Astrocyte (in vitro differentiated cells and primary cell): ENCODE results near the gene ATXN1. TPM values are rescaled to one million over a fixed set of nuclear protein-coding genes. Genes with fewer than 3 reads are reported as not detected.
A peak's percentile ranks its signal among the peaks of the same experiment; 100 is the strongest.

Source experiments
- DNase-seq: peaks from one replicate; pipeline ENCODE4 v3.0.0-alpha.2; 2010; ENCODE audit warnings: low read depth
- FAIRE-seq: peaks from 2 replicates; lab custom pipeline; 2011; peaks lifted over from hg19 to GRCh38; lab: Jason Lieb, UNC
- H2AFZ ChIP-seq: 2 replicates; pipeline ENCODE4 v1.6.0; 2012; ENCODE audit warnings: low read depth, low read length, inconsistent platforms
- H3K27ac ChIP-seq: 2 replicates; pipeline ENCODE4 v1.5.1; 2011; ENCODE audit warnings: low read depth, low read length, inconsistent platforms
- H3K27me3 ChIP-seq: 2 replicates; pipeline ENCODE4 v1.6.0; 2011; ENCODE audit warnings: low read length, inconsistent platforms; ENCODE audit not compliant: insufficient read depth
- H3K36me3 ChIP-seq: 2 replicates; pipeline ENCODE4 v1.5.1; 2011; ENCODE audit warnings: low read length, inconsistent platforms; ENCODE audit not compliant: insufficient read depth
- H3K4me1 ChIP-seq: 2 replicates; pipeline ENCODE4 v1.5.1; 2011; ENCODE audit warnings: low read length, inconsistent platforms; ENCODE audit not compliant: insufficient read depth
- H3K4me2 ChIP-seq: 2 replicates; pipeline ENCODE4 v1.6.0; 2012; ENCODE audit warnings: low read length, inconsistent platforms
- H3K4me3 ChIP-seq: 2 replicates; pipeline ENCODE4 v1.5.1; 2011; ENCODE audit warnings: low read depth, mild to moderate bottlenecking, low read length, inconsistent platforms; ENCODE audit not compliant: insufficient read depth
- H3K79me2 ChIP-seq: 2 replicates; pipeline ENCODE4 v1.6.0; 2012; ENCODE audit warnings: mild to moderate bottlenecking, low read length, inconsistent platforms; ENCODE audit not compliant: insufficient read depth
- H3K9ac ChIP-seq: 2 replicates; pipeline ENCODE4 v1.6.0; 2012; ENCODE audit warnings: mild to moderate bottlenecking, low read length, inconsistent platforms
- H3K9me3 ChIP-seq: 2 replicates; pipeline ENCODE4 v1.5.1; 2012; ENCODE audit warnings: low read depth, mild to moderate bottlenecking, low read length, inconsistent platforms; ENCODE audit not compliant: insufficient read depth
- H4K20me1 ChIP-seq: 2 replicates; pipeline ENCODE4 v1.6.0; 2012; ENCODE audit warnings: low read length, inconsistent platforms; ENCODE audit not compliant: insufficient read depth
- H3K27ac Mint-ChIP-seq: one replicate; pipeline ENCODE4 v1.8.0; 2021; ENCODE audit warnings: mild to moderate bottlenecking, mixed read lengths; ENCODE audit not compliant: unreplicated experiment
- H3K27me3 Mint-ChIP-seq: one replicate; pipeline ENCODE4 v1.8.0; 2021; ENCODE audit warnings: low read depth, mixed read lengths; ENCODE audit not compliant: unreplicated experiment
- H3K36me3 Mint-ChIP-seq: one replicate; pipeline ENCODE4 v1.8.0; 2021; ENCODE audit warnings: low read depth, mixed read lengths; ENCODE audit not compliant: unreplicated experiment
- H3K4me1 Mint-ChIP-seq: one replicate; pipeline ENCODE4 v1.8.0; 2021; ENCODE audit warnings: low read depth, mixed read lengths; ENCODE audit not compliant: unreplicated experiment
- H3K4me3 Mint-ChIP-seq: one replicate; pipeline ENCODE4 v1.8.0; 2021; ENCODE audit warnings: mild to moderate bottlenecking, moderate library complexity, mixed read lengths; ENCODE audit not compliant: unreplicated experiment
- H3K9me3 Mint-ChIP-seq: one replicate; pipeline ENCODE4 v1.8.0; 2021; ENCODE audit warnings: mild to moderate bottlenecking, mixed read lengths; ENCODE audit not compliant: unreplicated experiment
- EZH2 ChIP-seq: IDR thresholded peaks from 2 replicates; pipeline ENCODE4 v1.6.1; 2012; ENCODE audit warnings: mild to moderate bottlenecking, low read length, inconsistent platforms; ENCODE audit not compliant: insufficient read depth
- total RNA-seq: library from RNA; stranded (reverse); gene quantifications from 2 replicates; pipeline ENCODE4 v1.2.1, GENCODE V29; 2021
- TF ChIP-seq, protein P1 (sequence below): IDR thresholded peaks from 2 replicates; pipeline ENCODE4 v1.5.1; 2011; ENCODE audit warnings: low read depth, mild to moderate bottlenecking, inconsistent platforms, low read length, moderate library complexity; ENCODE audit not compliant: insufficient read depth

ATXN1 gene
- total RNA-seq, 1 donor from 2014 or later, result 70.9 TPM

DNA sequence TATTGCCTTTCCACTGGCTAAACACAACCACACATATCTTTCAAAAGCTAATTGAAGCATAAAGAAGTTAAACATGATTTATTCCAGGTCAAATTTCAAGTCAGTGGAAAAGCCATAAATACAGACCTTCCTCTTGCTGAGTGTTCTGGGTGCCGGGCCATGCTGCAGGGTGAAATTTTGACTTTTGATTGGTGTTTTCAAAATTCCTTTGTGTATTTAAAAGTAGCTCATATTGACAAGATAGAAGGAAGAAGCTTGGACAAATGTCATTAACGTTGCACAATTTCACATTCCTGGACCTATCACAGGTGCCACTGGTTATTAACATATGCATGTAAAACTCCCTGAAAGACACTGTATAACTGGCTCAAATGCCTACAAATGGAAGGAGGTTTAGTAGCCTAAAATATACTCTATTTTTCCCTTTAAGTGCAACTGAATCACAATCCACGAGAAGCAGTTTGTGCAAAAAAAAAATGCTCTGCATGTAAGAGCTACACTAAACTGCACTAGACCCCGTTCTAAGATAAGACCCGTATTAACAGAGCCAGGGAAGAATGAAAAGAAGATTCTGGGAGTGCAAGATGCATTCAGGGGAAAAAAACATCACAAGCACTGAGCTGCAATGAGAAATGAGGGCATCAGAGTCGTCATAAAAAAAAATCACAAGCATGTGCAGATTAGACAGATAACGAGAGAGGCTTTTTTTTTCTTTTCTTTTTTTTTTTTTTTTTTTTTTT, 30.4 kb downstream of the ATXN1 start:
- Mint-ChIP-seq H3K4me3 (no peak overlapping the region), H3K27me3 (no peaks in the 10 kb centered on the region), H3K36me3 (peaks cover 6% of the 10 kb centered on the region), H3K4me1 (peaks cover 57% of the 10 kb centered on the region), H3K9me3 (no peaks in the 10 kb centered on the region), H3K27ac (no peak overlapping the region)
- H3K4me2 ChIP-seq, result no peak overlapping the region
- H3K27me3 ChIP-seq, result no peaks in the 10 kb centered on the region
- H4K20me1 ChIP-seq, result peaks cover 5% of the 10 kb centered on the region
- H3K4me1 ChIP-seq, result peaks cover 42% of the 10 kb centered on the region
- peaks cover 4% of the 10 kb centered on the region for H3K36me3 ChIP-seq
- no peaks in the 10 kb centered on the region for H3K9me3 ChIP-seq
- FAIRE-seq (no peak), DNase-seq (no peak)
- no peak overlapping the region for H3K9ac ChIP-seq
- H3K27ac ChIP-seq, result no peak overlapping the region
- H2AFZ ChIP-seq, result no peak overlapping the region
- TF ChIP-seq, protein P1, sequence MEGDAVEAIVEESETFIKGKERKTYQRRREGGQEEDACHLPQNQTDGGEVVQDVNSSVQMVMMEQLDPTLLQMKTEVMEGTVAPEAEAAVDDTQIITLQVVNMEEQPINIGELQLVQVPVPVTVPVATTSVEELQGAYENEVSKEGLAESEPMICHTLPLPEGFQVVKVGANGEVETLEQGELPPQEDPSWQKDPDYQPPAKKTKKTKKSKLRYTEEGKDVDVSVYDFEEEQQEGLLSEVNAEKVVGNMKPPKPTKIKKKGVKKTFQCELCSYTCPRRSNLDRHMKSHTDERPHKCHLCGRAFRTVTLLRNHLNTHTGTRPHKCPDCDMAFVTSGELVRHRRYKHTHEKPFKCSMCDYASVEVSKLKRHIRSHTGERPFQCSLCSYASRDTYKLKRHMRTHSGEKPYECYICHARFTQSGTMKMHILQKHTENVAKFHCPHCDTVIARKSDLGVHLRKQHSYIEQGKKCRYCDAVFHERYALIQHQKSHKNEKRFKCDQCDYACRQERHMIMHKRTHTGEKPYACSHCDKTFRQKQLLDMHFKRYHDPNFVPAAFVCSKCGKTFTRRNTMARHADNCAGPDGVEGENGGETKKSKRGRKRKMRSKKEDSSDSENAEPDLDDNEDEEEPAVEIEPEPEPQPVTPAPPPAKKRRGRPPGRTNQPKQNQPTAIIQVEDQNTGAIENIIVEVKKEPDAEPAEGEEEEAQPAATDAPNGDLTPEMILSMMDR, result no peak
- no peak for TF ChIP-seq EZH2
- H3K79me2 ChIP-seq, result peaks cover 75% of the 10 kb centered on the region
- no peak overlapping the region for H3K4me3 ChIP-seq

DNA sequence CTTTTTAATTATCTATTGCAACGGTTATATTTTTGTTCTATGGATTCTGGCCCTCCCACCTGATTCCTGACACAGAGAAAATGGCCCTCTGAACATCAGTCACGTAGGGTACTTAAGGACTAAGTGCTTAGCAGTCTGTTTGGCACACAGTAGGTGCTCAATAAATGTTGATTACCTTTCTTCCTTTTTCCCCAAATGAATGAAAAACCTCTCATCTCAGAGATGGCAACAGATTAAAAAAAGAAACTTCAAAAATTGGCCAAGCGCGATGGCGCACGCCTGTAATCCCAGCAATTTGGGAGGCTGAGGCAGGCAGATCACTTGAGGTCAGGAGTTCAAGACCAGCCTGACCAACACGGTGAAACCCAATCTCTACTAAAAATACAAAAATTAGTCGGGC, 31.5 kb downstream of the ATXN1 start:
- Histone ChIP-seq H3K27me3 (no peaks in the 10 kb centered on the region), H3K36me3 (no peaks in the 10 kb centered on the region), H3K9me3 (no peaks in the 10 kb centered on the region), H3K27ac (peak overlapping the region; percentile 67), H3K4me2 (peak overlapping the region; percentile 72), H3K4me3 (no peak overlapping the region), H3K9ac (peak overlapping the region; percentile 51), H4K20me1 (peaks cover 5% of the 10 kb centered on the region), H3K4me1 (peaks cover 53% of the 10 kb centered on the region), H3K79me2 (peaks cover 68% of the 10 kb centered on the region), H2AFZ (no peak overlapping the region)
- Mint-ChIP-seq H3K4me3 (no peak overlapping the region), H3K4me1 (peaks cover 62% of the 10 kb centered on the region), H3K27ac (peak overlapping the region; percentile 68), H3K9me3 (no peaks in the 10 kb centered on the region), H3K36me3 (peaks cover 6% of the 10 kb centered on the region), H3K27me3 (no peaks in the 10 kb centered on the region)
- FAIRE-seq (no peak), DNase-seq (no peak)
- TF ChIP-seq, protein P1, result no peak
- no peak for TF ChIP-seq EZH2

DNA sequence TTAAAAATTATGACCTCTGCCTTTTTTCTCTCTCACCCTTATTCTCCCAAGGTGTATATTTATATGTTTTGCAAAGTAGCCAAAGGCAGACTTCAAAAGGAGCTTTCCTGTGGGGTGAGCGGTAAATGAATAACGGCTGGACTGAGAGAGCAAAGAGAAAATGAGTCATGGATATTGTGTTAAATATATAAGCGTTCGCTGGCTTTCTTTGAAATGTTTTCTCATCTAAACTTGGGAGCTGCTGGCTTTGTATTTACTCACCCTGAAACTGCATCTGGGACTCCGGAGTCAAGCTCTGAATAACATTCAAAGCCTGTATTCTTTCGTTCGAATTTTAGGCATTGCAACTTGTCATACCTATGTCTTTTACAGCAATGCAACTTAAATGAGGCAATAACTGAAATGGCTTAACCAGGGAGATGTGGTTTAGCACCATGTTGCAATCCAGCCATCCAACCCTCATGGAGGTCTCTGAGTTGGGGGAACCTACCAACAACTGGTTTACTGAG, 32.0 kb downstream of the ATXN1 start:
- Histone ChIP-seq H3K9ac (peak overlapping the region; percentile 51), H3K4me1 (peaks cover 59% of the 10 kb centered on the region), H2AFZ (no peak overlapping the region), H3K27ac (peak overlapping the region; percentile 67), H3K27me3 (no peaks in the 10 kb centered on the region), H3K36me3 (no peaks in the 10 kb centered on the region), H3K4me2 (peak overlapping the region; percentile 72), H3K79me2 (peaks cover 68% of the 10 kb centered on the region), H4K20me1 (peaks cover 5% of the 10 kb centered on the region), H3K4me3 (no peak overlapping the region), H3K9me3 (no peaks in the 10 kb centered on the region)
- DNase-seq (peak; percentile 68), FAIRE-seq (peak; percentile 39)
- no peaks in the 10 kb centered on the region for H3K9me3 Mint-ChIP-seq
- no peak for TF ChIP-seq EZH2
- TF ChIP-seq, protein P1, result no peak
- peaks cover 66% of the 10 kb centered on the region for H3K4me1 Mint-ChIP-seq
- H3K36me3 Mint-ChIP-seq, result peaks cover 5% of the 10 kb centered on the region
- H3K4me3 Mint-ChIP-seq, result peak overlapping the region; percentile 1
- H3K27ac Mint-ChIP-seq, result peak overlapping the region; percentile 68
- no peaks in the 10 kb centered on the region for H3K27me3 Mint-ChIP-seq
